ENCODE results near the gene WBP11.

GRCh38 chr12:14784471-14784870 is 18.8 kb downstream of the WBP11 start:
- TF ChIP-seq CTCF (IDR thresholded peaks at IDR 0.05; ENCODE audit: low read length) (no peak), EZH2 (IDR thresholded peaks at IDR 0.05; ENCODE audit: borderline replicate concordance, low read length) (no peak)

Measured in OCI-LY1 (cell line).